Vagina (tissue), 2 donors: ENCODE data around the gene PALLD. TPM values are rescaled to one million over a fixed set of nuclear protein-coding genes. Genes with fewer than 3 reads are reported as not detected.

Source experiments
- DNase-seq, 2 donors: peaks; one replicate each; pipeline ENCODE4 v3.0.0-alpha.2; 2017; ENCODE audit errors: extremely low spot score in 2 of 2
- H3K27ac ChIP-seq: fragments of 200-600 bp; sonication (generic); one replicate; pipeline ENCODE4 v1.5.1; 2019
- H3K27me3 ChIP-seq: fragments of 200-600 bp; sonication (generic); one replicate; pipeline ENCODE4 v1.5.1; 2019
- H3K36me3 ChIP-seq, 2 donors: fragments of 200-600 bp; sonication (generic); one replicate each; pipeline ENCODE4 v1.5.1; 2017 to 2019
- H3K4me1 ChIP-seq: fragments of 200-600 bp; sonication (generic); one replicate; pipeline ENCODE4 v1.5.1; 2019
- H3K4me3 ChIP-seq, 2 donors: fragments of 200-600 bp; sonication (generic); 1 replicate in 1 of 2; 2 replicates in 1 of 2; pipeline ENCODE4 v1.5.1; 2016 to 2019
- H3K9me3 ChIP-seq: fragments of 200-600 bp; sonication (generic); one replicate; pipeline ENCODE4 v1.5.1; 2019
- POLR2A ChIP-seq, 2 donors: fragments of 450-650 bp; IDR thresholded peaks; one replicate each; pipeline ENCODE4 v1.6.1; 2017; ENCODE audit warnings: antibody characterized with exemption in 2 of 2, mild to moderate bottlenecking in 2 of 2, moderate library complexity in 2 of 2
- POLR2AphosphoS5 ChIP-seq, 2 donors: sonication (generic); formaldehyde crosslinking; IDR thresholded peaks; one replicate each; pipeline ENCODE4 v1.9.0; 2017; ENCODE audit warnings: antibody characterized with exemption in 2 of 2, mild to moderate bottlenecking in 2 of 2, low read depth in 1 of 2; ENCODE audit not compliant: insufficient read depth in 1 of 2
- intact Hi-C: fragments of 100-400 bp; cut with DNase I; formaldehyde crosslinking; loops from one replicate; pipeline ENCODE4 v1.15.1; 2023
- total RNA-seq: library from RNA; depleted of rRNA; stranded (reverse); fragments of >200 nt; gene quantifications from one replicate; pipeline ENCODE4 v1.2.3, GENCODE V29; 2016
- TF ChIP-seq, protein P1 (sequence below), 3 experiments: fragments of 450-650 bp in 2 of 3; fragments of 200-600 bp in 1 of 3; sonication (generic) in 1 of 3; IDR thresholded peaks; one replicate each; pipeline ENCODE4 v1.5.1; 2017 to 2019; ENCODE audit warnings: antibody characterized with exemption in 3 of 3, mild to moderate bottlenecking in 2 of 3, moderate library complexity in 2 of 3

The PALLD gene
- total RNA-seq, 1 donor from 2014 or later: 229 TPM

DNA sequence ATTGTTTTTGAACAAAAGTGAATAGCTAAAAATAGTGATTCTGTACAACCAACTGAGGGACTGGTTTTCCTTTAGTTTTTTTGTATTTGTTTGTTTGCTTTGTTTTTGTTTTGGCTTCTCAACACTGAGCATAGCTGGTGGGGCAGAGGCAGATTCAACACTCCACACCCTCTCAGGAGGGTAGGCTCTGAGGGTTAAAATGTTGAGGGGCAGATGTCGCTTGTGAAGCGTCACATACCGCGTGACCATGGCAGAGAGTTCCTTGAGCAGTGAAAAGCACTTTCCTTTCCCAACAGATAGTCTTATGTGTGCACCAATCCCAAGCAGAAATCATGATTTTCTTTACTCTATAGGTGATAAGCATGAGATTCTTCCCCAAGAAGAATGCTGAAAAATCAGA is 155.0 kb downstream of the PALLD start:
- DNase-seq: no peak

DNA sequence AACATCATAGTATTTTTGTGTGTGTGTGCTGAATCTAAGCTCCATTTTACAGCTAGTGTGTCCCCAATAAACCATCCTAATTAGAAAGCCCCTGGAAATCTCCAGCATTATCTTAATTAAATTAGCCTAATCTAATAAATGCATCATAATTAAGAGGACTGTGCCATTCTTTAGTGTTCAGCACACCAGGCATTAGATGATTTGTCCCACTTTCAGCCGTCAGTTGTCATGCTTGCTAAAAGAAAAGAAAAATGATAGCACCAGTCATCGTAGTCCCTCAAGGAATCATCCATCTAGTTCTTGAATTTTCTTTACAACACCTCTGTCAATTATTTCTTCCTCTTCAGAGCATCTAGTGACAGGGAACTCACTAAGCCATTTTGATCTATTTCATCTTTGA is 155.9 kb downstream of the PALLD start:
- DNase-seq: no peak
- intact Hi-C loops: no loop called here
- TF ChIP-seq POLR2AphosphoS5 (IDR thresholded peaks at IDR 0.05; ENCODE audit: insufficient read depth in 1 of 2, low read depth in 1 of 2): no peak
- TF ChIP-seq, protein P1, sequence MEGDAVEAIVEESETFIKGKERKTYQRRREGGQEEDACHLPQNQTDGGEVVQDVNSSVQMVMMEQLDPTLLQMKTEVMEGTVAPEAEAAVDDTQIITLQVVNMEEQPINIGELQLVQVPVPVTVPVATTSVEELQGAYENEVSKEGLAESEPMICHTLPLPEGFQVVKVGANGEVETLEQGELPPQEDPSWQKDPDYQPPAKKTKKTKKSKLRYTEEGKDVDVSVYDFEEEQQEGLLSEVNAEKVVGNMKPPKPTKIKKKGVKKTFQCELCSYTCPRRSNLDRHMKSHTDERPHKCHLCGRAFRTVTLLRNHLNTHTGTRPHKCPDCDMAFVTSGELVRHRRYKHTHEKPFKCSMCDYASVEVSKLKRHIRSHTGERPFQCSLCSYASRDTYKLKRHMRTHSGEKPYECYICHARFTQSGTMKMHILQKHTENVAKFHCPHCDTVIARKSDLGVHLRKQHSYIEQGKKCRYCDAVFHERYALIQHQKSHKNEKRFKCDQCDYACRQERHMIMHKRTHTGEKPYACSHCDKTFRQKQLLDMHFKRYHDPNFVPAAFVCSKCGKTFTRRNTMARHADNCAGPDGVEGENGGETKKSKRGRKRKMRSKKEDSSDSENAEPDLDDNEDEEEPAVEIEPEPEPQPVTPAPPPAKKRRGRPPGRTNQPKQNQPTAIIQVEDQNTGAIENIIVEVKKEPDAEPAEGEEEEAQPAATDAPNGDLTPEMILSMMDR (IDR thresholded peaks at IDR 0.05): no peak
- TF ChIP-seq POLR2A (IDR thresholded peaks at IDR 0.05): no peak

More for the DNA sequence above, 155.0 kb downstream of the PALLD start:
- H3K4me3 ChIP-seq: no peak overlapping the region
- H3K9me3 ChIP-seq: no peaks in the 10 kb centered on the region
- H3K27ac ChIP-seq: no peak overlapping the region
- peaks cover 19% of the 10 kb centered on the region for H3K4me1 ChIP-seq
- intact Hi-C loops: no loop called here
- H3K27me3 ChIP-seq: no peaks in the 10 kb centered on the region
- TF ChIP-seq POLR2A (IDR thresholded peaks at IDR 0.05) (no peak), POLR2AphosphoS5 (IDR thresholded peaks at IDR 0.05; ENCODE audit: insufficient read depth in 1 of 2, low read depth in 1 of 2) (no peak)
- TF ChIP-seq, protein P1 (IDR thresholded peaks at IDR 0.05): no peak
- H3K36me3 ChIP-seq: no peaks in the 10 kb centered on the region

DNA sequence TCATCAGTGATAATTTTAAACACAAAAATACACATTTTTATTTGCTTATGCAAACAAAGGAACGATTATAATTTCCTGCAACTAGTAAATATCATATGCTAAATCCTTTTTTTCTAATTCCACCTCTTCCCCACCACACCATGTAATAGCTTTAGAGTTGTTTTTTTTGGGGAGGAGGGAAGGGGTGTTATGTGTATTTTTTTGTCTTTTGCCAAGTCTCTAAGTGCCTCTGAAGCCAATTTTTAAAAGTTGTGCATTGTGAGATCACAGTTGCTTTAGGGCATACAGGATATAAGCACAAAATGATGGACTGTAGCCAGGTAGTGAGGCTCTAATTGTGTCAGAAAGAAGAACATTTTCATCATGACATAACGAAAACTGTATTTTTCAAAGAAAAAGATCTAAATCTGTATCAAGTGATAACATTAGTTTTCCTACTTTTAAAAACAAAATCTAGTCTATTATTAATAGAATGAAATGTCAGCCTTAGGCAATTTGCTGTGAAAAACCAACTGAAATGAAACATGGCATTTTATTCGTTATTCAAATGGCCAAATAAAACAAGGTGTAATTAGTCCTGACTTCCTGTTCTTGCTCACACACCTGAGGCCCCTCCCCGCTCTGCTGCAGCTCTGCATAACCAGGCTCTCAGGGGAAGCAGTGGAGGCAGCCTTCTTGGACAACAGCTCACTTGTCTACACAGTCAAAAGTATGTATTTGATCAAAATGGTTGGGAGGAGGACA is 157.4 kb downstream of the PALLD start:
- intact Hi-C loops: no loop called here
- Histone ChIP-seq H3K4me1 (peaks cover 36% of the 10 kb centered on the region), H3K27ac (no peak overlapping the region), H3K4me3 (peak overlapping the region in 1 of 2 donors; percentile 10), H3K9me3 (no peaks in the 10 kb centered on the region), H3K27me3 (no peaks in the 10 kb centered on the region), H3K36me3 (no peaks in the 10 kb centered on the region)
- no peak for TF ChIP-seq POLR2A (IDR thresholded peaks at IDR 0.05)
- TF ChIP-seq, protein P1 (IDR thresholded peaks at IDR 0.05): no peak
- no peak for TF ChIP-seq POLR2AphosphoS5 (IDR thresholded peaks at IDR 0.05; ENCODE audit: insufficient read depth in 1 of 2, low read depth in 1 of 2)
- no peak for DNase-seq

More for the DNA sequence above, 155.9 kb downstream of the PALLD start:
- H3K4me3 ChIP-seq: no peak overlapping the region
- peaks cover 28% of the 10 kb centered on the region for H3K4me1 ChIP-seq
- H3K27ac ChIP-seq: no peak overlapping the region
- H3K27me3 ChIP-seq: no peaks in the 10 kb centered on the region
- H3K9me3 ChIP-seq: no peaks in the 10 kb centered on the region
- no peaks in the 10 kb centered on the region for H3K36me3 ChIP-seq

DNA sequence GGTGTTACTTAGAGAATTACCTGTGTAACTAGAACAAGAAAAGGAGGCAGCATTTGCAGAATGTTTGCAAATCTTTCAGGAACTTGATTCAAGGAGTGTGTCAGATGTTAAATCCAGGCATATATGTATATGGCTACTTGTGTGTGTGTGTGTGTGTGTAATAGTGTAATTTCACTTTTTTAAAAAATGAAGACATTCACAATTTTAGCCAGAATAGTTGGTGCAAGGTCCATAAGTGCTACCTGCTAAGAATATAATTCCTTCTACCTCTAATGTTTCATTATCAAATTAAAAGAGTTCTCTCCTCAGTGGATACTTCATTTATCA is 158.0 kb downstream of the PALLD start:
- no peak for DNase-seq
- Histone ChIP-seq H3K4me1 (peaks cover 36% of the 10 kb centered on the region), H3K4me3 (peak overlapping the region in 1 of 2 donors; percentile 10), H3K27me3 (no peaks in the 10 kb centered on the region), H3K9me3 (no peaks in the 10 kb centered on the region), H3K27ac (no peak overlapping the region), H3K36me3 (no peaks in the 10 kb centered on the region)
- no peak for TF ChIP-seq POLR2A (IDR thresholded peaks at IDR 0.05)
- no peak for TF ChIP-seq POLR2AphosphoS5 (IDR thresholded peaks at IDR 0.05; ENCODE audit: insufficient read depth in 1 of 2, low read depth in 1 of 2)
- TF ChIP-seq, protein P1 (IDR thresholded peaks at IDR 0.05): no peak
- intact Hi-C loops: no loop called here

DNA sequence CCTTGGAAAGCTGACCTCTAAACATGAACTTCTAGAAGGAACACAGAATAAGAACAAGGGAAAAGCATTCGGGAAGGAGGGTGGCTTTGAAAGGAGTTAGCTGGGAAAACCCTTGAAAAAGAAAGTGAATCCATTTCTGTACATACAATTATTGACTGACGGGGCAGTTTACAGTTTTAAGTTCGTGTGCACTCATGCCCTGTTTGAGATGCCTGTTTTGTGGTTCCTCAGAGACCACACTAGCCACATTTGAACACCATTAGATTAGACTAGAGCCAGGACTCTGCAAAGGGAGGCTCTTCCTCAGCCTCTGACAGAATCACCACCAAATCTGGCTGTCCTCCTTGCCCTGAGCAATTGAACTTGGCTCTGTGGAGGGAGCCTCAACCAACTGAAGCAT is 158.3 kb downstream of the PALLD start:
- intact Hi-C loops: no loop called here
- peaks cover 36% of the 10 kb centered on the region for H3K4me1 ChIP-seq

More for the DNA sequence above, 158.3 kb downstream of the PALLD start:
- TF ChIP-seq POLR2AphosphoS5 (IDR thresholded peaks at IDR 0.05; ENCODE audit: insufficient read depth in 1 of 2, low read depth in 1 of 2) (no peak), POLR2A (IDR thresholded peaks at IDR 0.05) (no peak)
- TF ChIP-seq, protein P1 (IDR thresholded peaks at IDR 0.05): no peak
- Histone ChIP-seq H3K4me3 (peak overlapping the region in 1 of 2 donors; percentile 10), H3K27ac (peak overlapping the region; percentile 53), H3K27me3 (no peaks in the 10 kb centered on the region), H3K9me3 (no peaks in the 10 kb centered on the region), H3K36me3 (no peaks in the 10 kb centered on the region)
- DNase-seq: no peak
